ENCODE data around the gene GZMM.

Gene GZMM

DNA sequence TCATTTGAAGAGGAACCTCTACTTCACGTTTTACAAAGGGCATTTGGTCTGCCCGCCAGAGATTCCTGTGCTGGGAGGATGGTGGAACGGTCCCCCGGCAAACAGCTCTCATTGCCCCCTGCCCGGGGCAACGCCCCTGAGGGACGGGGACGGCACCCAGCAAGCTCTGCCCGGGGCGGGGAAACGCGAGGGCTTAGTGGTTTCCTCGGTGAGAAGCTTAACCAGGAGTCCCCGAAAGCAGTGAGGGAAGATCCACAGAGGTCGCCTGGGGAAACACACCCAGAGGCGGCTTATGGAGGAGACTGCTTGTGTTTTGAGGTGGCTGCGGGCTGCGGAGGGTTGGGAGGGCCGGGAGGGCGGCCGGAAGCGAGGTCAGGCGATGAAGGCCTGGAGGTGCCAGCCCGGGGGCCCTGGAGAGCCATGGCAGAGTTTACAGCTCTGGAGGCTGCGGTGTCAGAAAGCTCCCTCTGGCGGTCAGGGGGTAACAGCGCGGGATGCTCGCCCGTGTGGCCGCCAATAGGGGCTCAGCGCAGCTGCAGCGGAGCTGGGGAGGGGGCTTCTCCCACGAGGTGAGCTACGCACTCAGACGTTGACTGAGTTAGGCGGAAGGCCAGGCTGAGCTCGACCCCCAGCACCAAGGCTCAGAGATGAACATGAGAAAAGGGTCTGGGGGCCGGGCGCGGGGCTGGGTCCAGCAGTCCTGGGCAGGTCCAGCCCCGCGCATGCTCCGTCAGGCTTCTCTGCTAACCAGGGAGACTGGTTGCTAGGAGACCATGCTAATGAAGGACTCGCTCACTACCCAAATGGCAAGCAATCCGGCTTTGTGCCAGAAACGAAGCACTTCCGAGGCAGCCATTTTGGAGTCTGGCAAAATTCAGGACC, 37.2 kb upstream of the GZMM start:
- Mint-ChIP-seq H3K36me3 (no peaks in the 10 kb centered on the region), H3K4me1 (peaks cover 16% of the 10 kb centered on the region), H3K27ac (peak overlapping the region; percentile 97), H3K27me3 (no peaks in the 10 kb centered on the region), H3K4me3 (peak overlapping the region; percentile 99), H3K9me3 (no peaks in the 10 kb centered on the region)
- ATAC-seq (ENCODE audit: low read depth): peak; percentile 67
- DNase-seq (ENCODE audit: low spot score in 2 of 2): peak; percentile 94 to 97

DNA sequence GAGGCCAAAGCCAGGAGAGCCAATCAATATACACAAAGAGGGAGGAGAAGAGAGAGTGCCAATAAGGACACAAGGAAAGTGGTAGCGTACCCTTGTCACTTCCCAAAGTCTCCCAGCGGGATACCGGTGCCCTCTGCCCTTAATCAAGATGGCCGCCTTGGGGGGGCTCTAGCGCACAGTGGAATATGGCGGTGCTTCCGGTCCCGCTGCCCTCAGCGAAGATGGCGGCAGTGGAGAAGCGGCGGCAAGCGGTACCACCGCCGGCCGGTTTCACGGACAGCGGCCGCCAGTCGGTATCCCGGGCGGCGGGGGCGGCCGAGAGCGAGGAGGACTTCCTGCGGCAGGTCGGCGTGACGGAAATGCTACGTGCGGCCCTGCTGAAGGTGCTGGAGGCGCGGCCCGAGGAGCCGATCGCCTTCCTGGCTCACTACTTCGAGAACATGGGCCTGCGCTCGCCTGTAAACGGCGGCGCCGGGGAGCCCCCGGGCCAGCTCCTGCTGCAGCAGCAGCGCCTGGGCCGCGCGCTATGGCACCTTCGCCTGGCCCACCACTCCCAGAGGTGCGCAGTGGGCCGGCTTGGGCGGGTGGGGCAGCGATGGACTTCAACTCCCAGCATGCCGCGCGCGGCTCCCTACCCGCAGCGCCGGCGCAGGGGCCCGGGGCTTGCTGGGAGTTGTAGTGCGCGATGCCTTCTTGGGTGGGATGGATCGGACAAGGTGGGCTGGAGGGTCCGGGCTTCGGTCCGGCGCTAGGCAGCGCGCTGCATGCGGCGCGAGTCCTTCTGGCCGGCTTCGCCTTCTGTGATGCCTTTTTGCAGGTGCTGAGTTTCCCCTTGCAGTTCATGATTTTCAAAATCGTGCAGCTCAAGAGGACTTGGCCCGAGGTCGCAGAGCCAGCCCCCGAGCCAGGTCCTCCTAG, 36.3 kb upstream of the GZMM start, which contains the start of gene TPGS1:
TPGS1 (plus strand) TSS at position 212 of the 918 bp plus-strand sequence; CDS start at position 222, 10 bp downstream.
- H3K27ac Mint-ChIP-seq: peak within 1 kb of the TSS; percentile 97
- H3K9me3 Mint-ChIP-seq: no peaks in the 10 kb centered on the region
- no peaks in the 10 kb centered on the region for H3K36me3 Mint-ChIP-seq
- H3K27me3 Mint-ChIP-seq: no peaks in the 10 kb centered on the region
- peak; percentile 61 for ATAC-seq (ENCODE audit: low read depth)
- H3K4me1 Mint-ChIP-seq: peaks cover 18% of the 10 kb centered on the region
- peak in 1 of 2 donors; percentile 88 for DNase-seq (ENCODE audit: low spot score in 2 of 2)
- peak within 1 kb of the TSS; percentile 99 for H3K4me3 Mint-ChIP-seq

DNA sequence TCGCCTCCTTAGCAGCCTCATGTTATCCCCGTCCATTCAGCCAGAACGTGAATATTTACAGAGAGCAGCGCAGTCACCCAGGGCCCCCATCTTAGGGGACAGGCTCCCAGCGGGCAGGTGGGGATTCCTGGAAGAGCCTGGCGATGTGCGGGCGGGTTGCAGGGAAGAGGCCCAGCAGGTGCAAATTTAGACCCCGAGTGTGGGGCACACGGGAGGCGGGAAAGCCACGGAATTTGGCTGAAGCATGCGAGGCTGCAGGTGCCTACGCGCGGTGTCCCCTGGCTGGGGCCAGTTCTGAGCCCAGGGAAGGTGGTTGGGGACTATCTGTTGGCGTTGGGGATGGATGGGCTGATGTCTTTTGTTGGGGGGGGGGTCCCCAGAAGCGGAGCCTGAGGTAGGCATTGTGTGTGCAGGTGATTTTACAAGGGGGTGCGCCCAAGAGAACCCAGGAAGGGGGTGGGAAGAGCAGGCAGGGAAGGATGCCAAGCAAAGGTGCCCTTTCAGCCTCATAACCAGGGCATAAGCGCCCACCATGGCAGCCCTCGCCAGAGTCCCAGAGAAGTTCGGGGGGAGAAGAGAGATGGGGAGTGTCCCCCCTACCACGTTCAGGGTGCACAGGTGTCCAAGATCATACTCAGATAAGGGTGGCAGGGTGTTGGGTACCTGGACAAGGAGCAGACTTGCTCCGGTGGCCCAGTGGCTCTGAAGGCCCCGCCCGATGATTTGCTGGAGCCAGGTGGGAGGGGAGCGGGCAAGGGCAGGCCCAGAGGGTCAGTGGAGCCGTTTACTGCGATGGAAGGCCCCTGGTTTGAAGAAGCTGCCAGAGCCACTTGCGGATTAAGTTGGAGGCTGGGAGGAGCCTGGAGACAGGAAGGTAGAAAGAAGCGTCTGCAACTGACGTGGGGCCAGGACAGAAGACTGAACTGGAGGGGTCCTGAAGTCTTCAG, 35.4 kb upstream of the GZMM start:
- DNase-seq (ENCODE audit: low spot score in 2 of 2) (no peak), ATAC-seq (ENCODE audit: low read depth) (no peak)
- H3K27ac Mint-ChIP-seq: peak overlapping the region; percentile 97
- H3K4me1 Mint-ChIP-seq: peaks cover 18% of the 10 kb centered on the region
- H3K4me3 Mint-ChIP-seq: peak overlapping the region; percentile 99
- H3K36me3 Mint-ChIP-seq: no peaks in the 10 kb centered on the region
- H3K27me3 Mint-ChIP-seq: no peaks in the 10 kb centered on the region
- no peaks in the 10 kb centered on the region for H3K9me3 Mint-ChIP-seq

DNA sequence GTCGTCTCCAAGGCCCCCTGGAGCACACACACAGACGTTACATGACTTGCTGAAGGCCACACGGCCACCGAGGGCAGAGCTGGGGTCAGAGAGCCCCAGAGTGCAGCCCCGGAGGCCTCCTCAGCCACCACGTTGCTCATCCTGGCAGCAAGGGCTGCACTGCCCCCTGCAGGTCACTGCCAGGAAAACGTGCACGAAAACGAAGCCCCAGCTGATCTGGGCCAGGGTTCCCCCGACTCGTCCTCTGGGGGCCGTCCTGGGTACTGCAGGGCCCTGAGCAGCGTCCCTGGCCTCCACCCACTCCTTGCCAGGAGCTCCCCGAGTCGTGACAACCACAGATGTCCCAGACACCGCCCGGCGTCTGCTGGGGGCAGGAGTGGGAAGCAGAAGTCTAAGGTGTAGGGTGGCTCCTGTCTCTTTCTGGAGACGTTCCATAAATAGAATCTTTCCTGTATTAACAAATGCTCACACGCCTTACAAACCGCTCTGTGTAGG, 33.2 kb upstream of the GZMM start:
- H3K27ac Mint-ChIP-seq: peak overlapping the region; percentile 89
- peak; percentile 88 to 90 for DNase-seq (ENCODE audit: low spot score in 2 of 2)
- peak; percentile 29 for ATAC-seq (ENCODE audit: low read depth)
- no peaks in the 10 kb centered on the region for H3K27me3 Mint-ChIP-seq
- H3K4me3 Mint-ChIP-seq: peak overlapping the region; percentile 79
- H3K4me1 Mint-ChIP-seq: peaks cover 18% of the 10 kb centered on the region
- H3K9me3 Mint-ChIP-seq: no peaks in the 10 kb centered on the region
- H3K36me3 Mint-ChIP-seq: no peaks in the 10 kb centered on the region

DNA sequence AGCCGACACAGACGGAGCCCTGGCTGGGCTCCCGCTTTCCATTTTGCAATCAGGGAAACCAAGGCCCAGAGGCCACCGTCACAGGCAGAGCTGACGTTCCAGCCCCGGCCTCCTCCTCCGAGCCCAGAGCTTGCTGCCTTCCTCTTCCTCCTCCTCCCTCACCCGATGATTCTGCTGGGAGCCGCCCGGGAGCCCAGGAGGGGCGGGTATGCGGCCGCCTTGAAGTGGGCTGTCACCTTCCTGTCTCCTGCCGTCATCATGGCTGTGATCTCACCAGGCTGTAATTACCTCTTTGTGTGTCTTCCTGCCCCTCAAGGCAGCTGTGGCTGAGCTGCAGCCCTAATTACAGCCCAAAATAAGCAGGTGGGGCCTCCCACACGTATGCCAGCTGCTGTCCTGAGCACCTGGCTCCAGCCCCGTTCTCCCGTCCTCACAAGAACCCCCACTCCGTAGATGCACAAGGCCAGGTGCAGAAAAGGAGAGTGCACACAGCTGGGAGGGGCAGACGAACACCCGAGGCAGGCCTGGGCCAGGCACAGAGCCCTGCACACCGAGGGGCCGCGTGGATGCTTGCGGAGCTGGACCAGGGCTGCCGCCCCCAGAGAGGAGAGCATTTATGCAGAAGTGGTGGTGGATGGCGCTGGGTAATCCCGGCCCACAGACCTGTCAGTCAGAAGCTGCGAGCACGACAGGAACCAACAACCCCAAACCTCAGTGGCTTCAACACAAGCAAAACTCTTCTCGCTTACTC, 32.6 kb upstream of the GZMM start:
- Mint-ChIP-seq H3K4me3 (peak overlapping the region; percentile 79), H3K36me3 (no peaks in the 10 kb centered on the region), H3K27ac (peak overlapping the region; percentile 89), H3K4me1 (peaks cover 18% of the 10 kb centered on the region), H3K9me3 (no peaks in the 10 kb centered on the region), H3K27me3 (no peaks in the 10 kb centered on the region)
- ATAC-seq (ENCODE audit: low read depth) (peak; percentile 34), DNase-seq (ENCODE audit: low spot score in 2 of 2) (peak in 1 of 2 donors; percentile 62)

DNA sequence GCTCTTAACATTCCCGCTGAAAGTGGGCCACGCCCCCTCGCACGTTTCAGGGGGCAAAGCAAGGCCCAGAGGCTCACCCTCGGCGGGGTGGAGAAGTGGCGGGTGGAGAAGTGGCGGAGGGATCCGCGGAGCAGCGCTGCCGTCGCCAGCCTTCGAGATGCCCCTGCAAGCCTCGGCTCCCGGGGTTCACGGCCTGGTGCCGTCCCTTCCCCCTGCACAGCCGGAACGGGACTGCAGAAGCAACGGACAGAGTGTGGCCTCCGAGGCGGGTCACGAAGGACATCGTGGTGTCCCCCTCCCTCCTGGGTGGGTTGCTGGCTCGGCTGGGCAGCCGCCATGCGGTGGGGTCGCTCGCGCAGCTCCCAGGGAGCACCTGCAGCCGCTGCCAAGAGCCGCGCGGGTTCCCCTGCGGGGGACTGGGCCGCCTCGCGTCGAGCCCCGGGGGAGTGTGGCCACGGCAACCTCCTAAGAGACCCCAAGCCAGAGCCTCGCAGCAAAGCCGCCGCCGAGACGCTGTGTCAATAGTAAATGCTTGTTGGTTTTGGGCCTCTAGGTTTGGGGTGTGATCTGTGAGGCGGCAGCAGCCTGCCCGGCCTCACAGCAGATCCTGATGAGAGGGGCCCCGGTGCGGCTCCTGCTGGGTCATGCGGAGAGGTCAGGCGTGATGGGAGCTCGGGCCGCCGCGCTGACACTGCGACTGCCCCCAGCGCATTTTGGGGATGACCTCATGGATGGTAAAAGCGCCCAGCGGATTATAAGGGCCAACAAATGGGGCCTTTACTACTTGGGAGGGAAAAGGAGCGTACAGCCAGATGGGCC, 31.1 kb upstream of the GZMM start:
- H3K4me3 Mint-ChIP-seq: no peak overlapping the region
- no peaks in the 10 kb centered on the region for H3K9me3 Mint-ChIP-seq

DNA sequence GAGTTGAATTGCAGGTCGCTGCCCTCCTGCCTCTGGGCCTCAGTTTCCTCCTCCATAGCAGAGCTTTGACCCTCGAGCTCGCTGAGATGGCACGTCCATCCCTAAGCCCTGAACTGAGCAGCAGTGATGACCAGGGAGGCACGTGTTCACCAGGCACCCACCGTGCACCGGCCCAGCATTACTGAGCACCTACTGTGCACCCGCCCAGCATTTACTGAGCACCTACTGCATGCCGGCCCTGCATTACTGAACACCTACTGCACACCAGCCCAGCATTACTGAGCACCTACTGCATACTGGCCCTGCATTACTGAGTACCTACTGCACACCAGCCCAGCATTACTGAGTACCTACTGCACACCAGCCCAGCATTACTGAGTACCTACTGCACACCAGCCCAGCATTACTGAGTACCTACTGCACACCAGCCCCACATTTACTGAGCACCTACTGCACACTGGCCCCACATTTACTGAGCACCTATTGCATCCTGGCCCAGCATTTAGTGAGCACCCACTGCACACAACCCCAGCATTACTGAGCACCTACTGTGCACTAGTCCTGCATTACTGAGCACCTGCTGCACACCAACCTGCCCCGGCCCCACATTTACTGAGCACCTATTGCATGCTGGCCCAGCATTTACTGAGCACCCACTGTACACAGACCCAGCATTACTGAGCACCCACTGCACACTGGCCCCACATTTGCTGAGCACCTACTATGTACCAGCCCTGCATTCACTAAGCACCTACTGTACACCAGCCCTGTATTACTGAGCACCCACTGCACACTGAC, 30.3 kb upstream of the GZMM start:
- no peak overlapping the region for H3K27ac Mint-ChIP-seq
- ATAC-seq (ENCODE audit: low read depth) (no peak), DNase-seq (ENCODE audit: low spot score in 2 of 2) (no peak)
- peaks cover 4% of the 10 kb centered on the region for H3K27me3 Mint-ChIP-seq
- no peak overlapping the region for H3K4me3 Mint-ChIP-seq
- H3K4me1 Mint-ChIP-seq: peaks cover 17% of the 10 kb centered on the region
- H3K9me3 Mint-ChIP-seq: no peaks in the 10 kb centered on the region
- H3K36me3 Mint-ChIP-seq: peaks cover 2% of the 10 kb centered on the region

More for the DNA sequence above, 31.1 kb upstream of the GZMM start:
- H3K27ac Mint-ChIP-seq: no peak overlapping the region
- H3K27me3 Mint-ChIP-seq: peaks cover 4% of the 10 kb centered on the region
- H3K36me3 Mint-ChIP-seq: peaks cover 2% of the 10 kb centered on the region
- no peak for ATAC-seq (ENCODE audit: low read depth)
- H3K4me1 Mint-ChIP-seq: peaks cover 21% of the 10 kb centered on the region
- no peak for DNase-seq (ENCODE audit: low spot score in 2 of 2)

DNA sequence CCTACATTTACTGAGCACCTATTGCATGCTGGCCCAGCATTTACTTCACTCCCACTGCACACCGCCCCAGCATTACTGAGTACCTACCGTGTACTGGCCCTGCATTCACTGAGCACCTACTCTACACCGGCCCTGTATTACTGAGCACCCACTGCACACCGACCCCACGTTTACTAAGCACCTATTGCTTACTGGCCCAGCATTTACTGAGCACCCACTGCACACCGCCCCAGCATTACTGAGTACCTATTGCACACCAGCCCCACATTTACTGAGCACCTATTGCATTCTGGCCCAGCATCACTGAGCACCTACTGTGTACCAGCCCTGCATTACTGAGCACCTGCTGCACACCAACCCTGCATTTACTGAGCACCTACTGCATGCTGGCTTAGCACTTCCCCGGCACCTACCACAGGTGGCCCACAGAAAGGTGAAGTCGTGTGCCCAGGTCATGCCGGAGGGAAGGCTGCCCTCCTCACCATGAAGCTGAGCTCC, 29.6 kb upstream of the GZMM start:
- Mint-ChIP-seq H3K27me3 (peaks cover 4% of the 10 kb centered on the region), H3K27ac (no peak overlapping the region), H3K9me3 (no peaks in the 10 kb centered on the region), H3K4me3 (no peak overlapping the region), H3K36me3 (peaks cover 2% of the 10 kb centered on the region), H3K4me1 (peaks cover 15% of the 10 kb centered on the region)
- DNase-seq (ENCODE audit: low spot score in 2 of 2): no peak
- no peak for ATAC-seq (ENCODE audit: low read depth)

DNA sequence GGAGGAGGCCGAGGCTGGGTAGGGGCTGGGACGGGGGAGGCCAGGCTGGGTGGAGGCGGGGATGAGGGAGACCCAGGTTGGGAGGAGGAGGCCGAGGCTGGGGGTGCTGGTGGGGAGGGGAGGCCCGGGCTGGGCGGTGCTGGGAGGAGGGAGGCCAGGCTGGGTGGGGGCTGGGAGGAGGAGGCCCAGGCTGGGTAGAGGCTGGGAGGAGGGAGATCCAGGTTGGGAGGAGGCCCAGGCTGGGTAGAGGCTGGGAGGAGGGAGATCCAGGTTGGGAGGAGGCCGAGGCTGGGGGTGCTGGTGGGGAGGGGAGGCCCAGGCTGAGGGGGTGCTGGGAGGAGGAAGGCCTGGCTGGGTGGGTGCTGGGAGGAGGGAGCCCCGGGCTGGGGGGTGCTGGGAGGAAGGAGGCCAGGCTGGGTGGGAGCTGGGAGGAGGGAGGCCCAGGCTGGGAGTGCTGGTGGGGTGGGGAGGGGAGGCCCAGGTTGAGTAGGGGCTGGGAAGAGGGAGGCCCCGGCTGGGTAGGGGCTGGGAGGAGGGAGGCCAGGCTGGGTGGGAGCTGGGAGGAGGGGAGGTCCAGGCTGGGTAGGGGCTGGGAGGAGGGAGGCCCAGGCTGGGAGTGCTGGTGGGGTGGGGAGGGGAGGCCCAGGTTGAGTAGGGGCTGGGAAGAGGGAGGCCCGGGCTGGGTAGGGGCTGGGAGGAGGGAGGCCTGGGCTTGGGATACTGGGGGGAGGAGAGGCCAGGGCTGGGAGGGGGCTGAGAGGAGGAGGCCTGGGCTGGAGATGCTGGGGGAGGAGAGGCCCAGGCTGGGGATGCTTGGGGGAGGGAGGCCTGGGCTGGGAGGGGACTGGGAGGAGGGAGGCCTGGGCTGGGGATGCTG, 25.9 kb upstream of the GZMM start:
- ATAC-seq (ENCODE audit: low read depth): no peak
- Mint-ChIP-seq H3K36me3 (peaks cover 3% of the 10 kb centered on the region), H3K27ac (no peak overlapping the region), H3K27me3 (peaks cover 4% of the 10 kb centered on the region), H3K4me3 (no peak overlapping the region), H3K4me1 (peaks cover 3% of the 10 kb centered on the region), H3K9me3 (no peaks in the 10 kb centered on the region)
- no peak for DNase-seq (ENCODE audit: low spot score in 2 of 2)

DNA sequence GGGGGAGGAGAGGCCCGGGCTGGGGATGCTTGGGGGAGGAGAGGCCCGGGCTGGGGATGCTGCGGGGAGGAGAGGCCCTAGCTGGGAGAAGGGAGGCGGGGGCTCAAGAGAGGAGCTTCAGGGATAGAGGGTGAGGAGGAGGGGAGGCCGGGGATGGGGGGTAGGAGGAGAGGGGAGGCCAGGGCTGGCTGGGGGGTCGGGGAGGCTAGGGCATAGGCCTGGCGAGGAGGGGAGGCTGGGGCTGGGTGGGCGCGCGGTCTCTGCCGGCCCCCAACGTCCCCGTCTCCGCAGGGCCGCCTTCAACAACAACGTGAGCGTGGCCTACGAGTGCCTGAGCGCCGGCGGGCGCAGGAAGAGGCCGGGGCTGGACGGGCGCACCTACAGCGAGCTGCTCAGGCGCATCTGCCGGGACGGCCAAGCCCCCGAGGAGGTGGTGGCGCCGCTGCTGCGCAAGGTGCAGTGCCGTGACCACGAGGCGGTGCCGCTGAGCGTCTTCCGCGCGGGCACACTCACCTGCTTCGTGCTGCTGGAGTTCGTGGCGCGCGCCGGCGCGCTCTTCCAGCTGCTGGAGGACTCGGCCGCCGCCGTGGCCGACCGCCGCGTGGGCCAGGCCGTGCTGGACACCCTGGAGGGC, 25.1 kb upstream of the GZMM start:
- Mint-ChIP-seq H3K9me3 (no peaks in the 10 kb centered on the region), H3K27me3 (peaks cover 4% of the 10 kb centered on the region), H3K36me3 (peaks cover 3% of the 10 kb centered on the region), H3K4me1 (peaks cover 3% of the 10 kb centered on the region), H3K4me3 (no peak overlapping the region), H3K27ac (no peak overlapping the region)
- ATAC-seq (ENCODE audit: low read depth) (peak; percentile 78), DNase-seq (ENCODE audit: low spot score in 2 of 2) (no peak)
